ENCODE measurements around the gene FBXO33. TPM values are rescaled to one million over a fixed set of nuclear protein-coding genes. Genes with fewer than 3 reads are reported as not detected.

The FBXO33 gene
- total RNA-seq, 3 donors from 2014 or later = 8.6 to 9.9 (median 9.6) TPM

DNA sequence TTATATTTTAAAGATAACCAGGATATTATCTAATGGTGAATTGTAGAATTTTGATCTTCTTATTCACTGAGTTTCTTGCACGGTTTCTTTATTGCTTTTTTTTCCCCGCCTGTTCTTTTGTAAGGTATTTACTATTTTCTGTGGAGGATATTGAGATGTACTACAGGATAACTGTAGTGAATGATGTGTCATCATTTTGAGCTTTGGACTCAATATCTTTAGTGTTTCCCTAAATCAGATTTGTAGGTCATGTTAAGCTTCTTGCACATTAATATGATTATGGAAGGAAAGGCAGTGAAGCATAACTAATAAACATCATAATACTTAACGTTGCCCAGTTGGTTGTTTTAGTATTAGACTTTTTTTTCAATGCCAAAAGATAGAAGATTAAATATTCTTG is 81.4 kb downstream of the FBXO33 start:
- Histone ChIP-seq H3K4me3 (no peak overlapping the region), H3K9me3 (no peaks in the 10 kb centered on the region), H3K36me3 (ENCODE audit: low read depth) (no peaks in the 10 kb centered on the region), H3K4me1 (ENCODE audit: low read depth) (no peaks in the 10 kb centered on the region)
- no peak for ATAC-seq
- TF ChIP-seq, protein P1, sequence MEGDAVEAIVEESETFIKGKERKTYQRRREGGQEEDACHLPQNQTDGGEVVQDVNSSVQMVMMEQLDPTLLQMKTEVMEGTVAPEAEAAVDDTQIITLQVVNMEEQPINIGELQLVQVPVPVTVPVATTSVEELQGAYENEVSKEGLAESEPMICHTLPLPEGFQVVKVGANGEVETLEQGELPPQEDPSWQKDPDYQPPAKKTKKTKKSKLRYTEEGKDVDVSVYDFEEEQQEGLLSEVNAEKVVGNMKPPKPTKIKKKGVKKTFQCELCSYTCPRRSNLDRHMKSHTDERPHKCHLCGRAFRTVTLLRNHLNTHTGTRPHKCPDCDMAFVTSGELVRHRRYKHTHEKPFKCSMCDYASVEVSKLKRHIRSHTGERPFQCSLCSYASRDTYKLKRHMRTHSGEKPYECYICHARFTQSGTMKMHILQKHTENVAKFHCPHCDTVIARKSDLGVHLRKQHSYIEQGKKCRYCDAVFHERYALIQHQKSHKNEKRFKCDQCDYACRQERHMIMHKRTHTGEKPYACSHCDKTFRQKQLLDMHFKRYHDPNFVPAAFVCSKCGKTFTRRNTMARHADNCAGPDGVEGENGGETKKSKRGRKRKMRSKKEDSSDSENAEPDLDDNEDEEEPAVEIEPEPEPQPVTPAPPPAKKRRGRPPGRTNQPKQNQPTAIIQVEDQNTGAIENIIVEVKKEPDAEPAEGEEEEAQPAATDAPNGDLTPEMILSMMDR (IDR thresholded peaks at IDR 0.05) = no peak
- intact Hi-C loops (cut with DNase I, micrococcal nuclease) = no loop called here
- DNase-seq = no peak

Other genes starting within 250 kb of the FBXO33 start
- gene MIA2, start 198.5 kb downstream of the FBXO33 start, total RNA-seq = 10 to 100 TPM; 46.1 to 81.9 (median 51.7) TPM